Skin epidermis (tissue), 12 donors: ENCODE measurements around the gene CCNJL.

Experiments
- H3K27ac ChIP-seq, 21 experiments: fragments of 200-600 bp; sonication (generic) in 11 of 21; one replicate each; pipeline ENCODE4 v1.5.0; 2020; ENCODE audit warnings: mild to moderate bottlenecking in 3 of 21, inconsistent platforms in 2 of 21, moderate library complexity in 2 of 21
- H3K4me3 ChIP-seq, 7 experiments: fragments of 200-600 bp; sonication (generic) in 2 of 7; one replicate each; pipeline ENCODE4 v1.5.0; 2020; ENCODE audit warnings: inconsistent platforms in 2 of 7, mild to moderate bottlenecking in 2 of 7, moderate library complexity in 1 of 7

Gene CCNJL

DNA sequence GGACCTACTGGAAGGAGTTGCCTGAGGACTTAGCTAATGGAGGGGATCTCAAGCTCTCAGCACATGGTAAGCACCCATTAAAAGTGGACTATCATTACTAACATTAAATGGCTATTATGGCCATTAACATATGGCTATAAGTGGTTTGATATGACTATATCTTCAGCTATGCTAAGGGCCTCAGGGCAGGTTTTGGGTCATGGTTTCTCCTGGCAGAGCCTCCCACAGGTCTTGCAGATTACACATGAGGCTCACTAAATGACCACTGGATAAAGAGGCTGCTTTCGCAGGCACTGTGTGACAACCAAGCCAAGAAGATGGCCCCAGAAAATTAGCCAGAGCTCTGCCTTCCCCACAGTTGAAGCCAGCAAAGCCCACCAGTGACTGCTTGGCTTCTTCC, 15.4 kb downstream of the CCNJL start:
- Histone ChIP-seq H3K4me3 (no peak overlapping the region), H3K27ac (no peak overlapping the region)

DNA sequence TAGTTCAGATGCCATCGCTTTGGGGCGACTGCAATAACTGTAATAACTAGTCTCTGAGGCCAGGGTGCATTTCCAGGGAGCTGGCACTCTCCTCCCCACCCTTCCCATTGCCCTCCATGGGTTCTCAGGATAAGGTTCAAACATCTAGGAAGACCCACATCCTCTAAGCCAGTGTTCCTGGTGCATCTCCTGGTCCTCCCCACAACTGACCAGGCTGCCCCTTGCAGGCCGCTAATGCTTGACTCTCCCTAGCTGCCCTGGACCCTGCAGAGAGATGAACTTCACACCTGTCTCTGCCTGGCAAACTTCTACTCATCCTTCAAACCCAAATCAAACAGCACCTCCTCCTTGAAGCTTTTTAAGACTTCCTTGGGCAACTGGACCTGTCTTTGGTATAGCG, 15.9 kb downstream of the CCNJL start:
- no peak overlapping the region for H3K27ac ChIP-seq

DNA sequence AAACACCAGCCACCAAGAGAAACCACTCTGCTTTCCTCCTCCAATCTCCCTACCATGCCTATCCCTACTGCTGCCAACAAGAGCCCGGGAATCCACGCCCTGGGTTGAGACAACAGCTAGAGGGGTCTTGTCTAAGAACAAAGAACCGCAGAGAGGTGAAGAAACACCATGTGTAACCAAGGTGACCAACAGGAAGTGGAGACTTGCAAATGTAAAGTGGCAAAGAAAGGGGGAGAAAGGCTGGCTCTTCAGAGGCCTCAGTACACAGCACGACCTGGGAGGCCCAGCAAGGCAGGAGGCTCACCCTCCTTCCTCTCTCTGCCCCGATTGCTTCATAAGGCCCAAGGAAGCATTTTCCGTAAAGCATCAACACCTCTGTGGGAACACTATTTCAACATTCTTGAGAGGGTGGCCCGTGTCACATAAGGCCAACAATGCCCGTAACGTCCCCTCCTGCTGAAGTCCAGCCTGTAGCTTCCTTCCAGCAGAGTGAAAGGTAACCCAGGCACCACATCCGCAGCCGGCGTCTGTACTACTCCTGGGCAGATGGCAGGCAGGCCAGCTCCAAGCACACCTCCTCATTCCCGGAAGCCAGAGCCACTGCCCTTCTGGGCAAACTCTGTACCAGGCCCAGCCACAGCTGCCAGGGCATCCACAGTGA, 18.3 kb downstream of the CCNJL start:
- Histone ChIP-seq H3K27ac (peak overlapping the region in 2 of 21 experiments; percentile 2 to 29), H3K4me3 (no peak overlapping the region)

More for the DNA sequence above, 15.9 kb downstream of the CCNJL start:
- H3K4me3 ChIP-seq, result no peak overlapping the region

DNA sequence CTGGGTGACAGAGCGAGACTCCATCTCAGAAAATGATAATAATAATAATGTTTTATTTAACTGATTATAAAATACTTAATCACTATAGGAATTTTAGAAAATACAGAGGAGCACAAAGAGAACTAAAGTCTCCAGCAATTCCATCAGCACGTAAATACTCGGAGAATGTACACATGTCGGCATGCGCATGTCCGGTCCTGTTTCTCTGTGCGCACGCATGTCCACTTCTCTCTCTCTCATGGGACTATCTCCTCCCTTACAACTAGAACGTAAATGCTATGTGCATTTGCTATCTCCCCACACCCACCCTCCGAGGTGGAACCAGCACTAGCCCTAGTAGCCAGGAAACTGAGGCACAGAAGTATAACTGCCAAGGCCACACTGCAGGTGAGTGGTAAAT, 19.0 kb downstream of the CCNJL start:
- Histone ChIP-seq H3K4me3 (no peak overlapping the region), H3K27ac (peak overlapping the region in 1 of 21 experiments; percentile 29)

DNA sequence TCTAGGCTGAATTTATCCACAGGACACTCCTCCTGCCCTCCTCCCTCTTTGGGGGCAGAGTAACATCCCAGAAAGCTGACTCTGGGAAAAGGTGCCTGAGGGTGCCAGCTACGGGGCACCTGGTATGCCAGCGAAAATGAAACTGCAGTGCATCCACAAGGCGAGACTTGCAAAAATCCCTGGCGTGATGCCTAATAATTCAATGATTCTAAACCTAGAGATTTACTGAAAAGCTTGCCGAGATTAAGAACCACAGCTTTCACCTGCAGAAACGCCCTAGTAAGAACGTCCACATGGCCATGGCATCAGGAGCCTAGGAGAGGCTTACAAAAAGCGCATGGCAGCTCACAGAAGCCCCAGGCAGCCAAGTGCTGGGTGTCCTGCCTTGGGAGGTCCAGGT, 20.9 kb downstream of the CCNJL start:
- peak overlapping the region in 1 of 21 experiments; percentile 20 for H3K27ac ChIP-seq
- no peak overlapping the region for H3K4me3 ChIP-seq

DNA sequence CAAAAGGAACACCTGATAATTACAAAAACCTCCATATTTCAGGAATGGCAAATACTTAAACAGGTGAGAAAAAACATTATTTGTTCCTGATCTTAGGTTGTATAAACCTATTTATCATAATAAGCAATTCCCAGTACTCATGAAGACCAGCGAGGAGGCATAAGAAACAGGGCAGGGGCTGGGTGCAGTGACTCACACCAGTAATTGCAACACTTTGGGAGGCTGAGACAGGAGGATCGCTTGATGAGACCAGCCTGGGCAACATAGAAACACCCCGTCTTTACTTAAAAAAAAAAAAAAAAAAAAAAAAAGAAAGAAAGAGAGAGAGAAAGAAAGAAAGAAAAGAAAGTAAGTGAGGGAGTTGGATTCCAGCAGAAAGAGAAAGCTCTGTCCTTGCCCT, 21.6 kb downstream of the CCNJL start:
- Histone ChIP-seq H3K27ac (peak overlapping the region in 1 of 21 experiments; percentile 31), H3K4me3 (no peak overlapping the region)

DNA sequence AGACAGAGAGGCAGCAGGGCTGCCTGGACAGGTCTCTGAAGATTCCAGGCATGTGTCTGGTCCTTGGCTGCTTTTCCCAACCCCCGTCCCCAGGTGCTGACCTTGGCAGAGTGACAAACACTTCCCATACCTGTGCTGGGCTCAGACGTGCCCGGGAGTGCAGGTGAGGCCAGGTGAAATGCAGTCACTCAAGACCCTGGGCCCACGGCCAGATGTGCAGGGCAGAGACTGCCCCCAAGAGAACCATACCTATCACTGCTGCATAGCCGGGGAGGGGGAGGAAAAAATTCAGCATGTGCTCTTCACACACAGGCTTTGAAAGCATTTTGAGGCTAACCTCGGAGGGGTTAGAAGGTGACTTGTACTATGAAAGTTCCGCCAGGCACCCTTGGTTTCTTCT, 22.6 kb downstream of the CCNJL start:
- H3K27ac ChIP-seq, result peak overlapping the region in 7 of 21 experiments; percentile 3 to 59 (median 22)

DNA sequence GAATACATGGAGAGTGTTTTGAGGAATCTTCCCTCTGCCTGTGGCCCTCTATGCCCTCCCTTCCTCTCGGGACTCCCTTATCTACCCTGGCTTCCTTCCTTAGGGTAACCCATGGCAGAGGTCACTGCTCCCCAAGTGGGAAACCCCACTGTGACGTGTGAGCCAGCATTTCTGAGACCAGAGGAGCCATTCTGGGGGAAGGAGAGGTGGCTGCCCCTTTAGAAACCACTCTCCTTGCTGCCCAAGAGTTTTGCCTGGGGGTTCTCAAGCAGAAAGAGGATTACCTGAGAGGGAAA, 23.1 kb downstream of the CCNJL start:
- H3K27ac ChIP-seq, result peak overlapping the region in 7 of 21 experiments; percentile 3 to 59 (median 22)
- no peak overlapping the region for H3K4me3 ChIP-seq

More for the DNA sequence above, 22.6 kb downstream of the CCNJL start:
- H3K4me3 ChIP-seq, result no peak overlapping the region

DNA sequence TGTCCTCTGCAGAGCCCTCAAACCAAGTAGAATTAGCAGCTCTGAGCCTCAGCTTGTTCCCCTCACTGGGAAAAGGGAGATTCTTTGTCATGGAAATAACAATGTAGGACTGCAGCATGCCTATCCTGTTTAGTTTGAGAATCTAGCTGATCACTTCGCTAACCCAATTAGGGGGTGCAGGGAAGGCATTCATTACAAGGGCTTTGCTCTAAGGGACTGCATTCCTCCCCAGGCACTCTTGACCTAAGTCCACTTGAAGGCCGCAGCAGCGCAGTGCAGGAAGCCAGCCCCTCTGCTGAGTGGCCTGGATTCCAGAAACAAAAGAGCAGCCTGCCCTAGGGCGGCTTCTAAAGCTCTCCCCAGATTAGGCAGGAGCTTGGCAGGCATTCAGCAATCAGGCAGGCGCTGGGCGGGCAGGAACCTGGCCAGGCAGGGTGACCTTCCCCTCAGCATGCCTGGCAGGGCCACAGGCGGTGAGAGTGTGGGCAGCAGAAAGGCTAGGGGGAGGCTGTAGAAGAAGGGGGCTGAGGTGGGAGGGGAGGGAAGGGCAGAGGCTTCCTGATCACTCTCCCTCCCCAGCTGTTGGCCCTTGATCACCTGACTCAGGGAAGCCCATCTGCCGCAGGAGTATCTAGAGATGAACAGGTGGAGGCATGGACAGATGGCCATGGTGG, 24.8 kb downstream of the CCNJL start:
- peak overlapping the region in 2 of 21 experiments; percentile 29 to 61 for H3K27ac ChIP-seq
- no peak overlapping the region for H3K4me3 ChIP-seq

DNA sequence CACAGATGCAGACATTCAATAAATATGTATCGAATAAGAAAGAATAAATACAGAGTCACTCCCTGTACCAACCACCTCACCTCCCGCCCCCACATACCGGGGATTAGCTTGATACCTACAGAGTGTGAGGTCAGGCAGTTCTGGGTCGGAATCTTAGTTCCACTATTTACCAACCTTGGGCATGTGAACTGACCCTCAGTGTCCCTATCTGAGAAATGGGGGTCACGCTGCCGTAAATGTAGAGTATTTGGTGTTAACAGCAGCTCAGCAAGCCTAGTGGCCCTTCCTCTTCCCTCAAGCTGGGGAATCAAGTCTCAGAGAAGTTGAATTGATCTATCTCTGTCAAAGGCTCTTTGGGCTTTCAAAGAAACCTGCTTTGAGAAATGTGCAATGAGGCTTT, 25.4 kb downstream of the CCNJL start:
- H3K27ac ChIP-seq, result peak overlapping the region in 1 of 21 experiments; percentile 29

DNA sequence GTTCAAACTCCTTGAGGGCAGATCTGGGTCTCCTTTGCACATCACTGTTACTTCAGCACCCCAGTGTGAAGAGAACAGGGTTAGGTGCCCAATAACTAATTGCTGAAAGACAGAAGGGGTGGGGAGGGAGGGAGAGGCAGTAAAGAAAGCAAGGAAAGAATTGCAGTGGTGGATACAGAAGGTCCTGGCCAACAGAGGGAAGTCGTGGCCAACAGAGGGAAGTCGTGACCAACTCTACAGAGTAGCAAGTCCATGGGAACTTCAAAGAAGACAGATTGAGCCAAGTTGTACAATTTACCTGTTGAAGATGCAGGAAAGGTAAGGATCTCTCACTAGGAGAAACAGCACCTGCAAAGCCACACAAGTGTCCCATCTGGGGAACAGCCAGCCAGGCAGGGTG, 27.0 kb downstream of the CCNJL start:
- no peak overlapping the region for H3K4me3 ChIP-seq
- H3K27ac ChIP-seq, result no peak overlapping the region

More for the DNA sequence above, 25.4 kb downstream of the CCNJL start:
- H3K4me3 ChIP-seq, result no peak overlapping the region

DNA sequence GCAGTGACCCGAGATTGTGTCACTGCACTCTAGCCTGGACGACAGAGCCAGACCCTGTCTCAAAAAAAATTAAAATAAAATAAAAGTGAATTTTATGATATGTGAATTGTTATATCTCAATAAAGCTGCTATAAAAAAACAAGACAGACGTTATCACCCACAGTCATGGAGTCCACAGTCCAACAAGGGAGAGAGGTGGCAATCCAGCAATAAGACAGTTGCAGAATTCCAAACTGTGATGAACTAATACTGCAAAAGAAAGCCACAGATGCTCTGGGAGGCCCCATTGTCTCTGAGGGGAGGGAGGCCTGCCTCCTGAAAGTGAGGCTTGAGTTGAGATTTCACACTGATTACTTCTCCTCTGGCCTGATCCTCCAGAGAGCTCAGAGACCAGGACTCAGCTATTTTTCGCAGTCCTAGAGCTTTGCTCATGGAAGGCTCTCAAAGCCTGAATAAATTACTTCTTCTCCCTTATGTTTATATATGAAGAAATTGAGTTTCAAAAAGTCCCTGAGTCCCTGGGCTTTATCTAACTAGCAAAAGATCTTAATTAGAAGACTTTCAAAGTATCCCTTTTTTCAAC, 28.0 kb downstream of the CCNJL start:
- H3K27ac ChIP-seq, result no peak overlapping the region
- H3K4me3 ChIP-seq, result no peak overlapping the region

DNA sequence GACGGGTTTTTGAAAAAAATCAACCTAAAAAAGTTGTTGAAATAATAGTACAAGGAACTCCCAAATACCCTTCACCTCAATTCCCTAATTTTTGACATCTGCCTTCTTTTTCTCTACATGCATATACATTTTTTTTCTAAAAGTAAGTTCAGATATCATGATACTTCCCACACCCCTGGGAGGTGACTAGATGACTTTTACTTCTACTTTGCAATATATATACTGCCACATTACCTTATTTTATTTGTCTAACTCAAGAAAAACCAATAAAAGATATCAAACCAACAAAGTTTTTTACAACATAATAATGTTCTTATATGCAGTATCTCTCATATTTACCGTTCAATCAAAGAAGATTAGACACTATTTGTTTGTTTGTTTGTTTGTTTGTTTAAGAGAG, 31.1 kb downstream of the CCNJL start:
- no peak overlapping the region for H3K4me3 ChIP-seq
- H3K27ac ChIP-seq, result no peak overlapping the region

DNA sequence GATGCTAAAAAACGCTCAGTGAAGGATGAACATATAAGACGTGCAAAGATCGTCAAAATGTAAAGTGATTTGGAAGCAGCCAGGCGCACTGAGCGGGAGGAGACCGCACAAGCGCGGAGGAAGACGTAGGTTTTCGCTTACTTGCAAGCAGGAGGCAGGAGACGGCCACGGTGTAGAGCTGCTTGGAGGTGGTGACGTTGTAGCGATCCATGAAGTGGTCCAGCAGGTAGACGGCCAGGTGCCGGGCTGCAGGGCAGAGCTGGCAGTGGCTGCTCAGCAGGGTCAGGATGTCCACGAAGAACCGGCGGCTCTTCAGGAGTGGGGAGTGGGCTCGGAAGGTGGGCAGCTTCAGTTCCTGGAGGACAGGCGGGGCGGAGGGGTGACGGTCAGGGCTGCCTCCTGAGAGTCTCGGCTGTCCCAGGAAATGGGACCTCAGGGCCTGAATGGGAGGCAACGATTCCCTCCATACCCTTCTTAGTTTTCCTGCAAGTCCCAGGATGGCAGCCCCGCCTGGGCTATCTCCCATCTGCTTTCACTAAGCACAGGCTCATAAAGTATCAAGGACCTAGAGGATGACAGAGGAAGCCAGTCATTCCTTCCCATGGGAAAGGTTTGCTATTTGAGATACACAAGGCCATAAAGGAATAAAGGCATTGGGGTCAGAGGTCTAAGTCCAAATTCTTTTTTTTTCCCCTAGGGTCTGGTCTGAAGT, 31.8 kb downstream of the CCNJL start:
- H3K27ac ChIP-seq, result no peak overlapping the region
- no peak overlapping the region for H3K4me3 ChIP-seq

DNA sequence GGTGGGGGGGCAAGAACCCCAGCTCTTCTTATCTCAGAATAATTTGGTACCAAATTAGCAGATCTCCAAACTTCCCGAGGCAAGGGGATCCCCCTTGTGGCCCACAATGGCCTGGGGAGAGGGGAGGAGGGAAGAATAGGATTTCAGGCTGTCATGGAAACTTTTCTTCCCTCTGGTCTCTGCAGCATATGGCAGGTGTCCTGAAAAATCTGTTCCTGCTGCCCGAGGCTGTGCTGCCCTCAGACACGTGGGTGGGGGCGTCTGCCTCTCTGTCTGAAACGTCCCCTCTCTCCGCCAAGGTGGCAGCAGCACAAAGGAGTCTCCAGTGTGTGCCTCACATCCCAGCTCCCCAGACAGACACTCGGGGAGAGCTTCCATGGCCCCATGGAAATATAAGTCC, 34.0 kb downstream of the CCNJL start:
- Histone ChIP-seq H3K4me3 (no peak overlapping the region), H3K27ac (no peak overlapping the region)

DNA sequence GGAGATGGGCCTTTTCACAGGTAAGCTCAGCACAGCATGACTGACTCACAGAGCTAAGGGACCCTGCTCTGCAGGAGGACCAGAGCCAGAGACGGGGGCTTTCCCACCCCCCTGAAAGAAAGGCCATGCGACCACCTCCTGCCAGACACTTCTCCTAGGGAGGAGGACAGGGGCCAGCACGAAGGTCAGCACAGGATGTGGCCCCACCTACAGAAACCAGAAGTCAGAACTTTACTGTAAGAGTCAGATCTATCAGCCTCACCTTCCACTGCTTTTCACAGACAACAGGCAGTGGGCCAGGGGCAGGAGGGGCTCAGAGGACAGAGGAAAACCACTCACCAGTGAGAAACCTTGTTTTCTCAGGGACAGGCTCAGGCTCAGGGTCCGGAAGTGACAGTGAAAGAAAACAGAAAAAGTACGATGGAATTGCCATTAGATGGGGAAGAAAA, 37.9 kb downstream of the CCNJL start:
- H3K4me3 ChIP-seq, result no peak overlapping the region
- H3K27ac ChIP-seq, result no peak overlapping the region

DNA sequence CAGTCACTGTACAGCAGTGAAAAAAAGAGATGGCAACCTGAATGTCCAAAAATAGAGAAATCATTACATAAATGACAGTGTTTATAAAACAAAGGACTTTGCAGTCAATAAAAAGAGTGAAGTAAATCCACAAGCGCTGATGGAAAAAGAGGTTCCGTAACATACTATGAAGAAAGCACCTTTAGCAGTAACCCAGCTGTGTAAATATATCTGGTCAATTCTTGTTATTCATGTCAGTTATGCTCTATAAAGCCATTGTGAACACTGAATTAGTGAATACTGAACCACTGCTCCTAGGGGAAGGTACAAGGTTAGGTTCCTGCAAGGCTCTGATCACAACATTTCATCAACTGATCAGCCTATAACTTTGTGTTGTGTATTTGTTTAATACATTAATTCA, 39.5 kb downstream of the CCNJL start:
- H3K4me3 ChIP-seq, result no peak overlapping the region
- no peak overlapping the region for H3K27ac ChIP-seq

DNA sequence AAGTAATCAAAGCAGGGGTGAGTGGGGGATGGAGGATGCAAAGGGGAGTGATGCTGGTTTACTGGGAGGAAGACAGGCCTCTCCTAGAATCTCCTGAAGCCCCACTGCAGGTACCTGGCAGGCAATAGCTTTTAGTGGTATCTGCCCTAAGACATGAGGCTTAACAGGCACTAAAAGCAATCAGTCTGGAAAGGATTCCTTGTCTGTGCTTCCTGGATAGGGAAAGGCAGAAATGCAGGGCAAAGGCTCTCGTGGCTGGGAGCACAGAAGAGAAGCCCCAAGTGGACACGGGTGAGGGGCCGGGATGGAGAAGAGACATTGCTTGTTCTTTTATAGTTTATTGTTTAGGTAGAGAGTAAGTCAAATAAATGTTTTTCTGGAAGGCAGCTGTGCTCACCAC, 40.1 kb downstream of the CCNJL start:
- Histone ChIP-seq H3K27ac (no peak overlapping the region), H3K4me3 (no peak overlapping the region)

DNA sequence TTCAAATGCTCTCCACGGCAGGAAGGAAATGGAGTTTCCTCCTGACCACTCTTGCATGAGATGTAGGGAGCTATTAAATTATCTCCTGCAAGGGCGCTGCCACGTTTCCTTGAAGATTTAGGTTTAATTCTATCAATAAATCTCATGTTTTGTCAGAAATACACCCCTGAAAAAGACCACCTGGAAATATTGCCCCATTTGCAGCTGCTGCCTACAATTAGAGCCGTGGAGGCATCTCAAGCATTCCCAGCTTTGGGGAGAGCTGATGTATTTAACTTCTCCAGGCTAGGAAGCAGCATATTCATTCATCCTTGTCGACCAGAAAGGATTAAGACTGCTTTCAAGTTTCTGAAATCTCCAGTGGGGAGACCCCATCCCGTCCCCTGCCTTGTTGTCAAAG, 40.5 kb downstream of the CCNJL start:
- peak overlapping the region in 4 of 21 experiments; percentile 31 to 61 (median 44) for H3K27ac ChIP-seq

DNA sequence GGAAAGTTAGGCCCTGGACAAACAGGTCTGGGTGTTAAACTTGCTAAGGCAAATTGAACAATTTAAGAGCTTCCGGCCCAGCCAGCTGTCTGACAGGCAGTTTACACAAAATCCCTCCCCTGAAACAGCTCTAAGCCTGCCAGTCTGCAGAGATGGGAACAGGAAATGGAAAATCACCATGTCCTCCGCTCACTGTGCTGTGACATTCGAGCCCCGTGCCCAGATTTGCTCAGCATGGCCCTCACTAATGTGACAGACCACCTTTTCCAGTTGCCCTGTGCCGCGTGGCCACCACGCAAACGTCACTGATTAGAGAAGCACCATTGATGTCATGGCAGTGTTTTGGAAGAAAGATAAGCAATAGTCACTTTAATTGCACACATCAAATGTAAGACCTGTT, 41.0 kb downstream of the CCNJL start:
- H3K4me3 ChIP-seq, result no peak overlapping the region
- H3K27ac ChIP-seq, result peak overlapping the region in 14 of 21 experiments; percentile 1 to 66 (median 46)

More for the DNA sequence above, 40.5 kb downstream of the CCNJL start:
- no peak overlapping the region for H3K4me3 ChIP-seq
